Central memory CD4-positive, alpha-beta T cell (primary cell): ENCODE results near the gene DTX2.
"Not testable (repeated sequence)": the region's sequence is repeated elsewhere in the genome, so short reads cannot be mapped to it uniquely, and the experiment has no call there.

Experiments used
- DNase-seq: peaks from one replicate; pipeline ENCODE4 v3.0.0; 2022

Gene DTX2

GRCh38 chr7:76445577-76446008 is 15.9 kb upstream of the DTX2 start:
- DNase-seq = not testable (repeated sequence)

GRCh38 chr7:76457017-76457416 is 4.5 kb upstream of the DTX2 start:
- not testable (repeated sequence) for DNase-seq

- DNase-seq = not testable (repeated sequence)
Measured at GRCh38 chr7:76458504-76458903, 3.0 kb upstream of the DTX2 start.

DNA sequence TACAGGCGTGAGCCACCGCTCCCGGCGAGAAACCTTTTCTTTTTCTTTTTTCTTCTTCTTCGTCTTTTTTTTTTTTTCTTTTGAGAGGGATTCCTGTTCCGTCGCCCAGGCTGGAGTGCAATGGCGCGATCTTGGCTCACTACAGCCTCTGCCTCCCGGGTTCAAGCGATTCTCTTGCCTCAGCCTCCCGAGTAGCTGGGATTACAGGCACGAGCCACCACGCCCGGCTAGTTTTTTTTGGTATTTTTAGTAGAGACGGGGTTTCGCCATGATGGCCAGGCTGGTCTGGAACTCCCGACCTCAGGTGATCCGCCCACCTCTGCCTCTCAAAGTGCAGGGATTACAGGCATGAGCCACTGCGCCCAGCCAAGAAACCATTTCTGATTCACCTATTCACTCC is 742 bp upstream of the DTX2 start:
- DNase-seq = not testable (repeated sequence)

- not testable (repeated sequence) for DNase-seq
Measured at GRCh38 chr7:76462271-76462882, 868 bp downstream of the DTX2 start.

DNA sequence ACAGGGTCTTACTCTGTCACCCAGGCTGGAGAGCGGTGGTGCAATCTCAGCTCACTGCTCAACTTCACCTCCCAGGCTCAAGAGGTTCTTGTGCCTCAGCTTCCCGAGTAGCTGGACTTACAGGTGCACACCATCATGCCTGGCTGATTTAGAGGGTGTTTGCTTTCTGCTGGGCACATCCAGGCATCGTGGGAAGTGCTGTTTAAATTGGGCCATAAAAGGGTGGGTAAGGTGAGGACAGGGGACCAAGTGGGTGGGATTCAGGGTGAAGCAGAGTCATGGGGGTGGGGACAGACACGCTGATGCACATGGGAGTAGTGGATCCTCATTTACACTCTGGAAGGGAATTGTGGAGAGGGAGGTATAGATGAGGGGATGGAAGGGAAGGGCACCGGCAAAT is 3.5 kb downstream of the DTX2 start:
- DNase-seq = not testable (repeated sequence)

DNA sequence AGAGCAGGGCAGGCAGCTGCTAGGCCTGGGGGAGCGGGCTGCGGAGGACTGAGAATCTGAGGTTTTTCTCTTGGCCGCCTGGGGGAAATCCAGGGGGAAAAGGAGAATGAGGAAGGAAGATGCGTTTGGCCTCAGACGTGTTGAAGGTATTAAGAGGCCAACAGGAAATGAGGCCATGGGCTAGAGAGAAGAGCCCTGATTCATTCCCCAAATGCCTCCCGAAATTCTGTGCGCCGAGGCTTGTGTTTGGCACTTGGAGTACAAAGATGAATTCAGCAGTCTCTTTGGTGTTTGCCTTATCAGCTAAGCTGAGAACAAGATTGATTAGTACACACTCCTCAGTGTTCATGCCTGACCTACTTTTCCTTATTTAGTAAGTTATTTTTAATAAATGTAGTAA is 4.4 kb downstream of the DTX2 start:
- DNase-seq = not testable (repeated sequence)

- not testable (repeated sequence) for DNase-seq
Measured at GRCh38 chr7:76467743-76468404, 6.4 kb downstream of the DTX2 start.

DNA sequence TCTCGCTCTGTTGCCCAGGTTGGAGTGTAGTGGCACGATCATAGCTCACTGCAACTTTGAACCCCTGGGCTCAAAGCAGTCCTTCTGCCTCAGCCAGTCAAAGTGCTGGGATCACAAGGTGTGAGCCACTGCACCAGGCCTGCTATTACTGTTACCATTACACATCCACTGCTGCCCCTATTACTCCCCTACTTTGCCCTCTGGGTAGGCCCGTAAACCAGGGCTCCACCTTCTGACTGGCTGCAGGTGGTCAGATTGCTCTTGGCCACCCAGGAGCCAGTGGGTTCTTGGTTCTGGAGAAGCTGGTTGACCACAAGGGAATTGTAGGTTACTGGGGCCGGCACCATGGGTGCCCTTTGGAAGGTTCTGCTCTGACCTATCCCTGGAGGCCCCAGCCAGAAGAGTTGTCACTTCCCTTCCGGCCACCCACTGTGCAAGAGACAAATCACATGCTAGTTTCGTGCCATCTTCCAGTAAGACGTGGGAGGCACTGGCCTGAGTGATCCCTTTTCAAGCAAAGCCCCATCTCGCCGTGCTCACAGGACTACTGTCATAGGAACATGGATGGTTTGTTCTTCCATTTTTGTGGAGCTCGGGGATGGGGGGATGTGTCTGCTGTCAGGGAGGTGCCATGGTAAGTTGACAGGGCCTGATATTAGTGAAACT is 10.2 kb downstream of the DTX2 start:
- DNase-seq = not testable (repeated sequence)

GRCh38 chr7:76473097-76473496 is 11.6 kb downstream of the DTX2 start:
- not testable (repeated sequence) for DNase-seq

GRCh38 chr7:76476280-76476679 is 14.8 kb downstream of the DTX2 start:
- not testable (repeated sequence) for DNase-seq

GRCh38 chr7:76476742-76477474 is 15.4 kb downstream of the DTX2 start:
- DNase-seq = not testable (repeated sequence)

- not testable (repeated sequence) for DNase-seq
Measured at GRCh38 chr7:76479628-76480027, 18.1 kb downstream of the DTX2 start.

- not testable (repeated sequence) for DNase-seq
Measured at GRCh38 chr7:76480403-76481253, 19.1 kb downstream of the DTX2 start.

DNA sequence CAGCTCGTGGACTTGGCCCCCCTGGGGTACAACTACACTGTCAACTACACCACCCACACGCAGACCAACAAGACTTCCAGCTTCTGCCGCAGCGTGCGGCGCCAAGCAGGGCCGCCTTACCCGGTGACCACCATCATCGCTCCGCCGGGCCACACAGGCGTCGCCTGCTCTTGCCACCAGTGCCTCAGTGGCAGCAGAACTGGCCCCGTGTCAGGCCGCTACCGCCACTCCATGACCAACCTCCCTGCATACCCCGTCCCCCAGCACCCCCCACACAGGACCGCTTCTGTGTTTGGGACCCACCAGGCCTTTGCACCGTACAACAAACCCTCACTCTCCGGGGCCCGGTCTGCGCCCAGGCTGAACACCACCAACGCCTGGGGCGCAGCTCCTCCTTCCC is 21.2 kb downstream of the DTX2 start:
- DNase-seq = not testable (repeated sequence)

GRCh38 chr7:76483081-76483480 is 21.6 kb downstream of the DTX2 start:
- not testable (repeated sequence) for DNase-seq

DNA sequence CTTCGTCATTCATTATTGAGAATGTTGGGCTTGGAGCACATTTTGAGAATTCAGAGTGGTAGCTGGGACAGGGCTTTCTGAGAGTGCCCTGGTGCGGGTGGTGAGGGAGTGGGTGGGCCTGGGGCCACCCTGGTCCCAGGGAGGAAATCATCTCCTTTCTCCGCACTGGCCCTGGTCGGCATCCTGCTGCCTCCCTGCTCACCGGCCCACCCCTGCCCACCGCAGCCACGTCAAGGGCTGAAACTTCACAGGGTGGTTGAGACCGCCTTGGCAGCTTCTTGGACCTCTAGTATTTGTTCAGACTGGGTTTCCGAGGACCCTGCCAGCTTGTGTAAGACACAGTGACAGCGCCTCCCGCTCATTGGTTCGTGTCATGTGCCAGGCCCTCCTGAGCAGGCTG is 22.9 kb downstream of the DTX2 start:
- DNase-seq = not testable (repeated sequence)

DNA sequence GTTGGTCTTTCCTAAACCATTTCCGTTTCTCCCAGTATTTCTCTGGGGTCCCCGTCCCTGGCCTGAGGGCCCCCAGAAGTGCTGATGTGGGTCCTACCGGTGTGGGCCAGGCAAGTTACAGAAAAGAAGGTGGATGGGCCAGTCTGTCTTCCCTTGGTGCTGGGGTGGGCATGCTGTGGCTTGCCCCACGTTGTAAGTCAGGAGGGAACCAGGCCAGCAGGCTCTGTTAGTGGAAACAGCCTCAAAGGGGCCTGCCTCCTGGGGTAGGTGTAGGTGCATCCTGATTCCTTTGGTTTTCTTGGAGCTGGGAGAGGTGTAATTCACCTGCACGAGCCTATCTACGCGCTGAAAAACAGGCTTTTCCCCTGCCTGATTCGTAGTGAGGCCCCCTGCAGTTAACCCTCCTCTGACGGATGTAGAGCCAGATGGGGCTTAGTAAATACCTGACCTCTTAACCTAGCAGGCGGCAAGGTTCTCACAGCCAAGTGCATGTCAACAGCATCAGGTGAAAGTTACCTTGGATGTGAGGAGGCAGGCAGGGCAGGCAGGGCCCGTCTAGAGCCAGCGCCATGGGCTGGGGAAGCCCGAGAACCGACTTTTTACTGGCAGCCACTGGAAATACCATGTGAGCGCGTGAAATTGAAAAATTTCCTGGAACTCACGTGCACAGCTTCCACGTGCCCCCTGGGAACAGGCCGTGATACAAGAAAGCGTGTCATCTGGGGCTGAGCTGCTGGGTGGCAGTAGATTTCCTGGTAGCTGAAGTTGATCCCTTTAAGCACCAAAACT is 24.5 kb downstream of the DTX2 start:
- not testable (repeated sequence) for DNase-seq

DNA sequence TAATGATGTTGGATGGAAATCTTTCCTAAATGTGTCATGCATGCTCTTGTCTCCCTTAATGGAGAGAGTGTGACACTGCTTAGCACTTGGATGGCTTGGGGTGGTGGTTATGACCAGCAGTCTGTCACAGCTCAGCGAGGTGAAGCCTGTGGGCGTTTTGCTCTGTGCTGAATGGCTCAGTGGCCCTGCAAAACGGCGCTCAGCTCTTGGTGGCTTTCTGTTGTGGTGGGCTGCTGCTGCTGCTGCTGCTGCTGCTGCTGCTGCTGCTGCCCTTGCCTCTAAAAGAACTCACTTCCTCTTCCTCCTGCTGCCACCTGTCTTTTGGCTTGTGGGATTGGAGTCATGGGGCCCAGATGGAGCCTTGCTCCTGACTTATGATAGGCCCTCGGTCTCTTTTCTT is 25.1 kb downstream of the DTX2 start:
- DNase-seq = peak; percentile 26

- not testable (repeated sequence) for DNase-seq
Measured at GRCh38 chr7:76487969-76488368, 26.5 kb downstream of the DTX2 start.

DNA sequence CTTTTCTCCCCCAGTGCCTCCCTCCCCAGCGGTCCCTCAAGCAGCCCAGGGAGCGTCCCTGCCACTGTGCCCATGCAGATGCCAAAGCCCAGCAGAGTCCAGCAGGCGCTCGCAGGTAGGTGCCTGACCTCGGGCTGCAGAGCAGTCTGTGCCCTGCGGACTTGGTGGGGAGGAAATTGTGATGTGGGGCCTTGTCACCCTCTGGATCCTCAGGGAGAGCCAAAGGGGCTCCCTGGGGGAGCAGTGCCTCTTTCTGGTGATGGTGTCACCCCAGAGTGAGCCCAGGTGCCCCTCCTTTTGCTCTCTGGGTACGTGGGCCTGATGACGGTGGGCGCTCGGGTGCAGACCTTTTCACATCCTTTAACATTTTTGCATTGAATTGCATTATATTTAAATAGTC is 30.6 kb downstream of the DTX2 start:
- DNase-seq = not testable (repeated sequence)
